Fibroblast of villous mesenchyme (primary cell): ENCODE measurements around the gene OGA. TPM values are rescaled to one million over a fixed set of nuclear protein-coding genes. Genes with fewer than 3 reads are reported as not detected.

ENCODE experiments used
- DNase-seq: peaks from one replicate; pipeline ENCODE4 v3.0.0-alpha.2; 2010; ENCODE audit warnings: low read depth
- H3K4me3 ChIP-seq: 2 replicates; pipeline ENCODE4 v1.5.1; 2011; ENCODE audit warnings: low read depth, mild to moderate bottlenecking, low read length
- total RNA-seq: library from RNA; depleted of rRNA; stranded (reverse); fragments of >200 nt; gene quantifications from 2 replicates; pipeline ENCODE4 v1.2.3, GENCODE V29; 2012
- TF ChIP-seq, protein P1 (sequence below): IDR thresholded peaks from 2 replicates; pipeline ENCODE4 v1.5.1; 2012; ENCODE audit warnings: low read depth, mild to moderate bottlenecking, low read length; ENCODE audit not compliant: insufficient read depth

Gene OGA
- total RNA-seq, 1 donor: 80.3 TPM

DNA sequence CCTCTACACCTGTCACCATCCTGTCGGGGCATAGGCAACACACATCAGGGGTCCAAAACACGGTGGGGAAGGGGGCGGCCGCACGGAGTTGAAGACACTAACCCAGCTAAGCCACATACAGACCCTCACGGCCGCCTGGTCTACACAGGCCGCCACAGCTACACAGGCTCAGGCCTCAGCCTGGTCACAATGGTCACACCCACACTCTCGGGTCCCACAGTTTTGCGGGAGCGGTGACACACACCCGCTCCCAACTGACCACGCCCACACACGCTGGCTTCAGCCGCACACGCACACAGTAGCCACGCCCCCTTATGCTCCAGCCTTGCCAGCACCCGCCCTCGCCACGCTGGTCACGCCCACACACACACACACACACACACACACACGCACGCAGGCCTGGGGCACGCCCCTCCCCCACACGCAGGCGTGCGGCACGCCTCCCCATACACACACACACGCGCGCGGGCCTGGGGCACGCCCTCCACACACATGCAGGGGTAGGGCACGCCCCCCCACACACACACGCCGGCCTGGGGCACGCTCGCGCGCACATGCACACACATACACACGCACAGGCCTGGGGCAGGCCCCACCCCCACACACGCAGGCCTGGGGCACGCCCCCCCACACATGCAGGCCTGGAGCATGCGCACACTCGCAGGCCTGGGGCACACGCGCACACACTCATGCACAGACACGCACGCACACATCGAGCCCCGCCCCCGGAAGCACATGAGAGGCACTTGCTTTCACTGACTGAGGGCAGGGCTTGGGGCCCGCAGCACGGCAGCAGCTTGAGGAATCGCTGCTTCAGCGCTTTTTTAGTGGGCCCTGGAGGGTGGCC lies 12.3 kb upstream of the OGA start:
- TF ChIP-seq, protein P1, sequence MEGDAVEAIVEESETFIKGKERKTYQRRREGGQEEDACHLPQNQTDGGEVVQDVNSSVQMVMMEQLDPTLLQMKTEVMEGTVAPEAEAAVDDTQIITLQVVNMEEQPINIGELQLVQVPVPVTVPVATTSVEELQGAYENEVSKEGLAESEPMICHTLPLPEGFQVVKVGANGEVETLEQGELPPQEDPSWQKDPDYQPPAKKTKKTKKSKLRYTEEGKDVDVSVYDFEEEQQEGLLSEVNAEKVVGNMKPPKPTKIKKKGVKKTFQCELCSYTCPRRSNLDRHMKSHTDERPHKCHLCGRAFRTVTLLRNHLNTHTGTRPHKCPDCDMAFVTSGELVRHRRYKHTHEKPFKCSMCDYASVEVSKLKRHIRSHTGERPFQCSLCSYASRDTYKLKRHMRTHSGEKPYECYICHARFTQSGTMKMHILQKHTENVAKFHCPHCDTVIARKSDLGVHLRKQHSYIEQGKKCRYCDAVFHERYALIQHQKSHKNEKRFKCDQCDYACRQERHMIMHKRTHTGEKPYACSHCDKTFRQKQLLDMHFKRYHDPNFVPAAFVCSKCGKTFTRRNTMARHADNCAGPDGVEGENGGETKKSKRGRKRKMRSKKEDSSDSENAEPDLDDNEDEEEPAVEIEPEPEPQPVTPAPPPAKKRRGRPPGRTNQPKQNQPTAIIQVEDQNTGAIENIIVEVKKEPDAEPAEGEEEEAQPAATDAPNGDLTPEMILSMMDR: no peak
- H3K4me3 ChIP-seq: peak overlapping the region; percentile 58
- DNase-seq: peak; percentile 86

DNA sequence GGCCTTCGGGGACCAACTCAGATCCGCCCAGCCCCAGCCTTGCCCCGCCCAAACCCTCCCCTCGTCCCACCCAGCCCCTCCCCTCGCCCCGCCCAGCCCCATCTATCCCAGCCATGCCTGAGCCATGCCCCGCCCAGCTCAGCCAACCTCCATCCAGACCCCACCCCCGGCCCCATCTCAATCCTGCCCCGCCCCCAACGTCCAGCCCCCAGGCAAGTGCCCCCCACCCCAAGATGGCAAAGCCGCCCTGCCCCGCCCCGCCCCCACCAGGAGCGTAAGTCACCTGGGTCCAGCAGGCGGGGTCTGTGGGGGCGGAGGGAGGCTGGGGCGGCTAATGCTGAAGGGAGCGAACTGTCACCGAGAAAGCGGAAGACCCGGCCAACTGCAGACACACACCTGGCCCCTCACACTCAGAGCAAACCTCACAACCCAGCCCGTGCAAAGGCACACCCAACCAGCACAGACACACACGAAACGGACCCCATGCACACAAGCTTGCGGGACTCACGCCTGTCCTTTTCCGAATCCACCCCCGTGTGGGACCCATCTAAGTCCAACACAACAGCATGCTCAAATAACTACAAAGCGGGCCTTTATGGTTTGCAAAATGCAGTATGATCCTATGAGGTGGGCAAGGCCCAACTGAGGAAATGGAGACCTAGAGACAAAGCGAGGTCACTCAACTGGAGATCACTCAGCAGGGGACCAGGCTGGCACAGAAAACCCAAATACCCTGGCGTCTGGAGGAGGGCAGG lies 11.5 kb upstream of the OGA start:
- TF ChIP-seq, protein P1: no peak
- H3K4me3 ChIP-seq: peak overlapping the region; percentile 37
- no peak for DNase-seq

DNA sequence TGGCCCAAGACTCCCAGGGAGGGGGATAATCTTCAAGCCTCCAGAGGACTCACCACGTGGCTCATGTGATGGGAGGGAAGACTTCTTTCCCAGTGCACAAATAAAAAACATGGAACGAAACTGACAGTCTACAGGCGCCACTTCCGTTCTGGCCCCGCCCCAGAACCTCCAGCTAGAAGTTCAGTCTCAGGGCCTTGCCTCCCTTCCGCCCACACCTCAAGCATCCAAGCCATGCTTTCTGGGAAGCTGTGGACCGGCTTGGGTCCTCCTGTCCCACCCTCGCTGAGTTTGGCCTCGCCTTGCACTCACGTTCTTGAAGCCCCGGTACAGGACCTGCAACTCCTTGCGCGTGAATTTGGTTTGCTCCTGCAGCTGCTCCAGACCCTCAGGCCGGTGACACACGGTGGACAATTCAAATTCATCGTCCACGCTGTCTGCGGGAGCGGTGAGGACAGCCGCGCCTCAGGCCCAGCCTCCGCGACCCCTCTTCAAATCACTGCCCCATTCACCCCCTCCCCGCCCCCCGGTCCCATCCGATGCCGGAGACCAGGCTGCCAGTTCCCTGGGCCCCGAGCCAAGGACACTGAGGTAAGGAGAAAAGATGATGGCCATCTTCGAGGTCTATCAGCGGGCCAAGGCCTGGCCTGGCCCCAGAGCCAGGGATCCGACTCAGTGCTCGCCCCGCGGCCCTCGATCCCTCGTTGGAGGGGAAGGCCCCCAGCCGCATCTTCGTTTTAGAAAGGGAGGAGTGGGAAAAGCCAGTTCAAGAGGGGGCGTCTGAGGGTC lies 10.7 kb upstream of the OGA start:
- H3K4me3 ChIP-seq: peak overlapping the region; percentile 37
- DNase-seq: no peak
- TF ChIP-seq, protein P1: no peak

DNA sequence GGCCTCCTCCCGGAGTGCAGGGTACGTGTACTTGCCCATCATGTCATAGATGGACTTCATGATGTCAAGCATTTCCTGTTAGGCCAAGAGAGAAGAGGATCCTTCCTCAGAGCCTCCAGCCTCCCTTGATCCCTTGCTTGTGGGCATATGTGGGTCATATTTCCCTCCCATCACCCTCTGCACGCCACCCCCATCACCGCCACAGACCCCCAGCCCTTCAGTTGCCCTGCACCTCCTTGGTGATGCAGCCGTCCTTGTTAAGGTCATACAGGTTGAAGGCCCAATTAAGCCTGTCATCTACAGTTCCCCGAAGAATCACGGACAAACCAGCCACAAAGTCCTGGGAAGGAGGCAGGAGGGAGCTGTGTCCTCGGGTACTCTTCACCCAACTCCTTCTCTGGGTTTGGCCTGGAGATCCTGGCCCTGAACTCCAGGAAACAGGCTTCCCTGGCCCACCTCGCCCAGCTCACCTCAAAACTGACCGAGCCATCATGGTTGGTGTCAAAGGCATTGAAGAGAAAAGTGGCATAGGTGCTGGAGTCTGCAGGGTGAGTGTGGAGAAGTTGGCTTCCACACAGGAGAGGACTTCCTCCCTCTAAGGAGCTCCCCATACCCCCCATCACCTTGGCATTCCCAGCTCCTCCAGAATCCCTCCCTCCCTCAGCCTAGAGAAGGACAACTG lies 9.8 kb upstream of the OGA start:
- TF ChIP-seq, protein P1: no peak
- DNase-seq: no peak
- H3K4me3 ChIP-seq: no peak overlapping the region

DNA sequence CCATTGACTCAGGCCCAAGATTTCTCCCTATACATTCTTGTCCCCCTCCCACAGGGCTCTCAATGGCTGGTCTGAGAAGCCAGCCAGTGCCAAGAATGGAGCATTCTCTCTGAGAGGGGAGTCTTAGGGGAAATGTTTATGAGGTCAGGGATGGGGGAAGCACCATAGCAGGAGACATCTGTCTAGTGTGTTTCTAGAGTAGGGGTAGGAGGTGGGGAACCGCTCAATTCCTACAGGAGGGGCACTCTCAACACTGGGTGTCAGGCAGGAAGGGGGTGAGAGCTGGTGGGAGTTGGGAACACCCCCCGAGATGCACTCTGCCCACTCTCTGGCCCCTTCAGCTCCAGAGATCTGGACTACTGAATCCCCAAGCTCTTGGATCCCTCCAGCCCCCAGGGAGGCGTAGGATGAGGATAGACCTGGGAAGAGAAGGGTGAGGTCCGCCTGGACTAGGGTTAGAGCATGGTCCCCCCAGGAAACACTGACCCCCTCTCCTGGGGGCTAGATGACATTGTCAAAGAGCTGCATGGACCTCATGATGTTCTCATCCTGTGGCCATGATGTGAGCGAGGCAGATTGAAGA lies 8.7 kb upstream of the OGA start:
- no peak for DNase-seq
- H3K4me3 ChIP-seq: no peak overlapping the region
- TF ChIP-seq, protein P1: no peak

DNA sequence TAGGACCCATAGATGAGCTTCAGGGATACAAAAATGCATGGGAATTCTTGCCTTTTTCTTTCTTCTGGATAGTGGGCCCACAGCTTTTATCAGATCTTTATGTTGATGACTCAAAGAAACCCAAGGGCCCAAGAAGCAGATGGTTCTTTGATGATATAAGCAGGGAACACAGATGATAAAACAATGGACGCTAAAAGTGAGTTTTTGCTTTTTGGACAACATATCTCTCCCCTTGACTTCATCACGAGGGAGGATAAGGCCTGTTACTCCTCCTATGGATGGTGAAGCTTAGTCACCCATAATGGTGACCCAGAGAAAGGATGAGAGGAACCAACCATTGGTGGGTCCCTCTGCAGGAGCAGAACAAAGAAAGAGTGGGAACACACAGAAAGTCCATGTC lies 6.5 kb upstream of the OGA start:
- no peak overlapping the region for H3K4me3 ChIP-seq
- TF ChIP-seq, protein P1: no peak
- DNase-seq: no peak
